SU-DHL-6 (cell line): ENCODE results near the gene ITLN1.

Source experiments
- H2AFZ ChIP-seq: fragments of 200-600 bp; sonication (generic); 2 replicates; pipeline ENCODE4 v1.6.1; 2014; ENCODE audit warnings: low read depth, mild to moderate bottlenecking, moderate library complexity, mixed read lengths, antibody characterized with exemption, low read length; ENCODE audit not compliant: severe bottlenecking
- H3F3A ChIP-seq: fragments of 200-600 bp; shearing (Covaris generic); 2 replicates; pipeline ENCODE4 v1.6.0; 2016; ENCODE audit warnings: antibody characterized with exemption, mild to moderate bottlenecking; ENCODE audit not compliant: insufficient read depth
- H3K27ac ChIP-seq: fragments of 200-600 bp; sonication (generic); 2 replicates; pipeline ENCODE4 v1.5.1; 2016; ENCODE audit warnings: low read depth, mild to moderate bottlenecking, low read length, moderate library complexity, mixed read lengths
- H3K27me3 ChIP-seq: fragments of 200-600 bp; sonication (generic), shearing (Covaris generic); 2 replicates; pipeline ENCODE4 v1.6.0; 2014; ENCODE audit warnings: mild to moderate bottlenecking, low read length
- H3K36me3 ChIP-seq: fragments of 200-600 bp; sonication (generic); 2 replicates; pipeline ENCODE4 v1.6.1; 2014; ENCODE audit warnings: mild to moderate bottlenecking, low read length, mixed read lengths
- H3K4me2 ChIP-seq: fragments of 300-600, 200-600 bp; shearing (Covaris generic), sonication (generic); 2 replicates; pipeline ENCODE4 v1.6.0; 2014; ENCODE audit warnings: low read length, low read depth, mild to moderate bottlenecking; ENCODE audit not compliant: poor library complexity, severe bottlenecking
- H3K4me3 ChIP-seq: fragments of 200-600 bp; sonication (generic); 2 replicates; pipeline ENCODE4 v1.5.1; 2014; ENCODE audit warnings: antibody characterized with exemption, low read length, mild to moderate bottlenecking, mixed read lengths; ENCODE audit not compliant: insufficient read depth, poor library complexity, severe bottlenecking
- H3K79me2 ChIP-seq: fragments of 200-600 bp; sonication (generic); 2 replicates; pipeline ENCODE4 v1.6.1; 2014; ENCODE audit warnings: mild to moderate bottlenecking, low read length, moderate library complexity; ENCODE audit not compliant: insufficient read depth
- H3K9ac ChIP-seq: fragments of 200-600 bp; sonication (generic); 2 replicates; pipeline ENCODE4 v1.7.0; 2014; ENCODE audit warnings: mild to moderate bottlenecking, low read length
- H3K9me2 ChIP-seq: fragments of 200-600 bp; sonication (generic); replicated peaks from 2 replicates; pipeline ENCODE4 v1.6.1; 2014; ENCODE audit warnings: low read length; ENCODE audit not compliant: insufficient read depth
- H3K9me3 ChIP-seq: fragments of 200-600 bp; sonication (generic); 2 replicates; pipeline ENCODE4 v1.6.1; 2014; ENCODE audit warnings: low read length, mixed read lengths; ENCODE audit not compliant: insufficient read depth
- H4K20me1 ChIP-seq: fragments of 200-600 bp; sonication (generic); 2 replicates; pipeline ENCODE4 v1.6.1; 2014; ENCODE audit warnings: low read depth, mild to moderate bottlenecking, antibody characterized with exemption, low read length, moderate library complexity, mixed read lengths
- CTCF ChIP-seq: fragments of 200-600 bp; sonication (generic); IDR thresholded peaks from one replicate; pipeline ENCODE4 v1.5.1; 2017; ENCODE audit warnings: antibody characterized with exemption, mild to moderate bottlenecking, low read length, moderate library complexity; ENCODE audit not compliant: insufficient read depth, poor library complexity, severe bottlenecking
- EZH2phosphoT487 ChIP-seq: fragments of 200-600 bp; sonication (generic), shearing (Covaris generic); conservative IDR thresholded peaks from 2 replicates; pipeline ENCODE4 v1.6.1; 2018; ENCODE audit warnings: mild to moderate bottlenecking, antibody characterized with exemption, low read length, moderate library complexity, mixed read lengths

ITLN1 gene

GRCh38 chr1:160836561-160836960 lies 48.4 kb downstream of the ITLN1 start:
- Histone ChIP-seq H3K79me2 (no peaks in the 10 kb centered on the region), H3K27ac (no peak overlapping the region), H3K4me3 (no peak overlapping the region), H3K4me2 (no peak overlapping the region), H3K27me3 (no peaks in the 10 kb centered on the region), H3K36me3 (no peaks in the 10 kb centered on the region), H3F3A (no peaks in the 10 kb centered on the region; the same call in 1 of the 2 replicates), H4K20me1 (no peaks in the 10 kb centered on the region), H3K9me2 (no peaks in the 10 kb centered on the region), H2AFZ (peak overlapping the region; percentile 83), H3K9ac (no peak overlapping the region), H3K9me3 (no peaks in the 10 kb centered on the region)
- TF ChIP-seq CTCF (no peak), EZH2phosphoT487 (no peak)

GRCh38 chr1:160835751-160836150 lies 49.2 kb downstream of the ITLN1 start:
- Histone ChIP-seq H3K4me2 (no peak overlapping the region), H3F3A (no peaks in the 10 kb centered on the region; the same call in 1 of the 2 replicates), H3K79me2 (no peaks in the 10 kb centered on the region), H3K27me3 (no peaks in the 10 kb centered on the region), H3K36me3 (no peaks in the 10 kb centered on the region), H2AFZ (no peak overlapping the region), H3K4me3 (no peak overlapping the region), H3K9me3 (no peaks in the 10 kb centered on the region), H3K9me2 (no peaks in the 10 kb centered on the region), H4K20me1 (no peaks in the 10 kb centered on the region), H3K27ac (no peak overlapping the region), H3K9ac (no peak overlapping the region)
- no peak for TF ChIP-seq EZH2phosphoT487
- TF ChIP-seq CTCF = no peak

- Histone ChIP-seq H3K27me3 (no peaks in the 10 kb centered on the region), H3K36me3 (no peaks in the 10 kb centered on the region), H3K9me2 (no peaks in the 10 kb centered on the region), H3K9ac (no peak overlapping the region), H3K4me3 (no peak overlapping the region), H3K79me2 (no peaks in the 10 kb centered on the region), H3F3A (no peaks in the 10 kb centered on the region; the same call in 1 of the 2 replicates), H2AFZ (no peak overlapping the region), H3K9me3 (no peaks in the 10 kb centered on the region), H4K20me1 (no peaks in the 10 kb centered on the region), H3K27ac (no peak overlapping the region), H3K4me2 (no peak overlapping the region)
- peak; percentile 71 for TF ChIP-seq CTCF
- no peak for TF ChIP-seq EZH2phosphoT487
Measured at GRCh38 chr1:160834945-160835565, 49.9 kb downstream of the ITLN1 start.
